IPS DF 4.7 (cell line): ENCODE data around the gene C1orf141.
"Not testable (repeated sequence)": the region's sequence is repeated elsewhere in the genome, so short reads cannot be mapped to it uniquely, and the experiment has no call there.

Experiments used
- DNase-seq: peaks from one replicate; pipeline ENCODE4 v3.0.0-alpha.2; 2013; ENCODE audit warnings: low spot score; ENCODE audit errors: extremely low read depth

The C1orf141 gene

GRCh38 chr1:67143966-67144365 is 9.2 kb upstream of the C1orf141 start:
- DNase-seq, result no peak

DNA sequence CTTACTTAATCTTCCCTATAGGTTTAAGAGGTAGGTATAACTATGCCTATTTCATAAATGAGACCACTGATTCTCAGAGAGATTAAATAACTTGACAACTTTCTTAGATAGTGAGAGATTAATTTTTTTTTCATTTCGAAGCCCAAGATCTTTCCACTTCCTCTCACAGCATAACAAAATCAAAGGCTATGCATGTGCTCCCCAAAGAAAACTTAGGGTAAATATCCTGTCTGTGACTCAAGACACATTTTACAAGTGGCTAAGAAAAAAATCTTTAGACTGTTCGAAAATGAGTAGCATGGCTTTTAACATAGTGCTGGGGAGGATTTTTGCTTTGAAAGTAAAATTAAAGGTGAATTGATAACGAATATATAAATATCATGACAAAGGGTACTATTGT is 8.2 kb upstream of the C1orf141 start:
- DNase-seq, result no peak

DNA sequence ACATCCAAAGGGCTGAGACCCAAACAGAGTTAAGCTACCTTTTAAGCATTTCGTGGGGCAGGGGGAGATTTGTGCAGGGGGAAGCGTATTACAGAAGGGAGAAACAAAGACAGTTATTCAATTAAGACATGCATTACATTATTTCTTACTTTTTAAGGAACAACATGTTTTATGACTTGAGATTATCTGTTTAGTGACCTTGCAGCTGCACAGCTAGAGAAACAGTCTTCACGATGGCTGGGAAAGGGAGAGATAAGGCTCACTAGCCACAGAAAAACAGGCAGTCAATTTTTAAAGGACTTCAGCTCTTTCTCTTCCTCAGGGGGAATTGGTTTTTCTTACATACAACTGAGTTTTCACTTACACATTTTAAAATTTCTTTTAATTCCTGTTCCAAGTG is 7.1 kb upstream of the C1orf141 start:
- not testable (repeated sequence) for DNase-seq

- no peak for DNase-seq
Measured at GRCh38 chr1:67140460-67140859, 5.7 kb upstream of the C1orf141 start.

DNA sequence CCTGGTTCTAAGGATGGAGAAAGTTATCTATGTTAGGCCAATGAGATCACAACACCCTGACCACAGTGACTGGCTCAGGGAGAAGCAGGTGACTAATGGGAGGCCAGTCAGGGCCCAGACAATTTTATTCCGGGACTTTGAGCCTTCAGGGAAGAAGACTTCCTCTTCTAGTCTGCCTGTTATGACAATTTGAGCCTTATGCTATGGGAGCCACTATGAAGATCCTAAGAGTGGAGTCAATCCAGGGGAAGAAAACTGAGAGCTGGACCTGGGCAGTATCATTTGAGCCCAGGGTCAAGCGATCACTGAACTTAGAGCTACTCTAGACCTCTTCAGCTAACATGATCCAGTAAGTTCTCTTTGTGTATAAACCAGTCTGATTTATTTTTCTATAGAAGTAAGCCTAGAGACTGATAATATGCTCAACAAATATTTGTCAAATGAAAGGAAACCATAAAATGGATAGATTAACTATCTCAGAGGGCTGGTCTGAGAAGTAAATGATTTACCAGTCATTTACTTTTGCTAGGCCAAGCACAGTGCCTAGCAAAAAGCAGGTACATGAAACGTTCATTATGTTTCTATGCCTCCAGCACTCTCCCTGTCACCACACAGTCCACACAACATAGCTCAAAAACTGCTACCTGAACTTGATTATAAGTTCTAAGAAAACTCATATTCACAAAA is 4.2 kb upstream of the C1orf141 start:
- no peak for DNase-seq

- no peak for DNase-seq
Measured at GRCh38 chr1:67137307-67137753, 2.6 kb upstream of the C1orf141 start.

DNA sequence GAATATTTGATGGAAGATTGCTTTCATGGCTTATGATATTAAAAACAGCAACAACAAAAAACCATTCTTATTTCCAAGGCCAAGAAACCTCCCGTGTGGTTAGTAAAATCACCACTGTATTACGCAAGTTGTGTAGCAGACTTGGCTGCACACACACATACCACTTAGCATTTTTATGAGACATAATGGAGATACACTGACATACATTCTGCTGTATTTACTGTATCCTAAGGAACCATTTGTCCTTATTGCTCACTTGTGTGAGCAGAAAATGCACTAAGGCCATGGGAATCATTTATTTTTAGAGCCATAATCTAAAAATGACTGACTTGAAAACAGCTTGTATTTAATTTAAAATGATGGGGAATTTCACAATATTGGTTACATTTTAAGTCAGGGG is 584 bp upstream of the C1orf141 start:
- no peak for DNase-seq

DNA sequence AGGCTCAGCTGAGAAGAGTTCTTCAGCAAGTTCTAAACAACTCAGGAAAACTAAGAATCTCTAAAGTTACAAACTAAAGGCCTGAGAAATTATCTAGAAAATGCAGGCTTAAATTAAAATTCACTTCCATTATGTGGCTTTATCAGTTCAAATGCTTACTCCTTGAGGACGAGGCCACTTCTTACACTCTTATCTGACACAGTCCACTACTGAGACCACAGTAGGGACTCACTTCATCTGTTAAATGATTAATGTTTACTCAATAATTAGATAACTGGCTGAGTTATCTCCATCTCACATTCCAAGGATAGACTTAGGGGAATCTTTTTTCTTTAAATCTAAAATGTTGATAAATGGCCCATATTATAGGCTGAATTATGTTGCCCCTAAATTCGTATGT is 1.6 kb downstream of the C1orf141 start:
- no peak for DNase-seq

DNA sequence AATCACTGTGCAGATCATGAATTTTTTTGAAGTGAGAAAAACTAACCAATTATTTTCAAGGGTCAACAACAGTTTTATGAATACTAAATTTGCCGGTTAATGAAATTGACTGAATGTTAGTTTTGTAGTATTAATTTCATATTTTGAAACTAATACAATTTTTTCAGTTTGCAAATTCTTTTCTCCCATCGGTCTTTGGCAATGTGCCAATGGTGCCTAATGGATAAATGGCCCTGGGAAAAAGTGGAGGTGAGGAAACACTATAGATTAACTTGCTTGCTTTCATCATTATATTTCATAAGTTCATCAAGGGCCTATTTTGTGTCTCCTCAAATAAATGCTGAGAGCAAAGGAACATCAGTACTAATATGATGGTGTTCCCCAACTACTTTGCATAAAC is 4.1 kb downstream of the C1orf141 start:
- no peak for DNase-seq

GRCh38 chr1:67126974-67127373 is 7.8 kb downstream of the C1orf141 start:
- no peak for DNase-seq

- no peak for DNase-seq
Measured at GRCh38 chr1:67126111-67126746, 8.5 kb downstream of the C1orf141 start.

GRCh38 chr1:67124455-67124854 is 10.3 kb downstream of the C1orf141 start:
- DNase-seq, result no peak

GRCh38 chr1:67120855-67121619 is 13.7 kb downstream of the C1orf141 start:
- DNase-seq, result no peak

DNA sequence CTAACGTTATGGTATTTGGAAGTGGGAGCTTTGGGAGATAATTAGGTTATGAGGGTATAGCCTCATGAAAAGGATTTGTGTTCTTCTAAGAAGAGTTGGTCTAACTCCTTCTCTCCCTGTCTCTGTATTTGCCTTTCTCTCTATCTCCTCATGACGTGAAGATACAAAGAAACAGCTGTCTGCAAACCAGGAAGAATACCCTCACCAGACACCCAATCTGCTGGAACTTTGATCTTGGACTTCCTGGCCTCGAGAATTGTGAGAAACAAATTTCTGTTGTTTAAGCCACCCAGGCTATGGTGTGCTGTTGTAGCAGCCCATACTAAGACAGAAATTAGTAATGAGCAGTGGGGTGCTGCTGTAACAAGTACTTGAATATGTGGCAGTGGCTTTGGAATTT is 16.1 kb downstream of the C1orf141 start:
- DNase-seq, result no peak

DNA sequence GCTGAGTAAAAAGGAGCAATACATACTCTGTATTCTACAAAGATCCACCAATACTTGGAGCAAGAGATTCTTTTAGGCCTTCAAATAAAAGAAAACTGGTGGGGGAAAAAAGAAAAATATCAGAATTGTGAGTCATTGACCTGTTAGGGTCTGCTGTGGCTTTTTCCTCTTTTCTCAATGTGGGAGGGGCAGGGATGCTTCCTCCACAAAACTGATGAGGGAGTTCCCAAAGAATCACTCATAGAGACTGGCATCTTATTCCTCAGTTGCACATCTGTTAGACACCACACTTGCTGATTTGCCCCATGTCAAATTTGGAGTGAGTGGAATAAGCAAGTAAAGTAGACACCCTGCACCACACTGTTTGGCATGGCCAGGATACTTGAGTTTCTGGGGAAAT is 16.6 kb downstream of the C1orf141 start:
- DNase-seq, result no peak

DNA sequence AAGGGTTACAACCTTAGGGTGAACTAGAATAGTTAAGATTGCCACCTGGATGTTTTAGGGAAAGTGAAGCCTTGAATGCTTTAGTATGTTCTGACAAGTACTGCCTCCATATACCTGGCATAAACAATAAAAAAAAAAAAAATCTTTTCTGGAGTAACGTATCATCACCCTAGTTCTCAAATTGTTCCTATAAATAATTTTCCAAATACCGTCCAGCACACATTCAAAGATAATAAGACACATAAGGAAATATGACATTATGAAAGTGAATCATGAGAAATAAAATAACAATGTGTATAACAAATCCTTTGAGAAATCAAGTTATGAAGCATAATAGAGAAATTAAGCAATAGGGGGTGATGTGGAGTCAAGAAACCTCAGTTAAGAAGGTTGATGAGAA is 20.6 kb downstream of the C1orf141 start:
- no peak for DNase-seq

DNA sequence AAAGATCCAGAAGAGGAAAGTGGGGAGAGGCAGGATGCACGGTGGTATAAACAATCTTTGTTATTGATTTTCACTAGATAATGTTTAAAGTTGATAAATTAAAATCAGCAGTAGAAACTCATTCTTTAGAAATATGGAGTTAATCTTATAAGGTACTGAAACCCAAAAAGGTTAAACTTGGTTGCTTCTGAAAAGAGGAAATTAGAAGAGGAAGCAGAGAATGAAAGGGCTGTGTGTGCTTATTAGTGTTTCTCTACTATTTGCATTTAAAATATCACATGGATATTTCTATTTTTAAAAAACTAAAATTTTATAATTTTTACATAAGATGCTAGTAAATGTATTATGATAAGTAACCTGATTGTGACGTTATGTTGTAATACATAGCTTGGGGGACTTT is 24.4 kb downstream of the C1orf141 start:
- no peak for DNase-seq

DNA sequence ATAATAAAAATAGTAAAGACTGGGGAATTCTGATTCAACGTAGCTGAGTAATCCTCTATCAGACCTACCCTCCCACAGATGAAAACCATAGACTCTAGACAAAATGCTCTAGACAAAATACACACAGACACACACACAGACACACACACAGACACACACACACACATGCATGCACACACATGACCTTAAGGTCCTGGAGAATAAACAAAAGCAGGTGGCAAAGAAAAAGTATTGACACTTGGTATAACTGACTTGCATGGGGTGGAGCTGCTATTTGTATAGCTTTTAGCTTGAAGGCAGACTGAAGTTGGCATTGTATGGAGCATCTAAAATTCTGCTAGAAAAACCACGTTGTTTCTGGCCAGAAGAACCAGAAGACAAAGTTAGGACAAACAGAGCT is 29.3 kb downstream of the C1orf141 start:
- DNase-seq, result no peak

DNA sequence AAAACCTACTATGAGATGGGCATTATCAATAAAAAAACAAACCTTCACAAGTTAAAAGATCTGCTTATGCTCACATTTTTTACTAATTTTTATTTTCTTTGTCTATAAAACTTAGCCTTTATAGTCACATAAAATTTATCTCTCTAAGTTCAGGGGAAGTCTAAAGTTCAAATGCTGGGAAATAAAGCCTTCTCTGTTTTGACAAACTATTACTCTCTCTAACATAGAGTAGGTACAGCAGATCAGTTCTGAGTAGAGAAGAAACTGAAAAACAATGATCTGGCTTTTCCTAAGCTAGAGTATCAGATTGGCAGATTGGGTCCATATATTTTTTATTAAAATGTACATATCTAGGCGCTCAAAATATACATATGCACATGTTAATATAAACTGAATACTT is 31.2 kb downstream of the C1orf141 start:
- no peak for DNase-seq

DNA sequence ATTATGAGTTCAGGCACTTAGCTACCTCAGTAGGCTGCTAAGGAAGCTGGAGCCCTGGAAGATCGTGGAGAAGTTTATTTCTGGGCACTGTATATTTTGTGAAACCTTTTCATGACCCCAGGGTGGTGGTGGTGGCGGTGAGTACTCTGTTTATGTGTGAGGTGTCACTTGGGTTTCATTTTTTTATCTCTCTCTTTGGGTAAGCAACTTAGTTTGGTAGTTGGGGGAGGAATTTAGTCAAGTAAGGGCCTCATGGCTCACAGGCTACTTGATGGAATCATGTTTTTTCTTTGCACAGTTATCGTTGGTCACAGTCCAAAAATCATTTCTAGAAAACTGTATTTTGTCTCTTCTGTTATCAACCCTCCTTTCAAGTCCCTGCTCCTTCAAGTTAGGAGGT is 33.9 kb downstream of the C1orf141 start:
- DNase-seq, result no peak

- peak; percentile 58 for DNase-seq
Measured at GRCh38 chr1:67097305-67097704, 37.5 kb downstream of the C1orf141 start.

DNA sequence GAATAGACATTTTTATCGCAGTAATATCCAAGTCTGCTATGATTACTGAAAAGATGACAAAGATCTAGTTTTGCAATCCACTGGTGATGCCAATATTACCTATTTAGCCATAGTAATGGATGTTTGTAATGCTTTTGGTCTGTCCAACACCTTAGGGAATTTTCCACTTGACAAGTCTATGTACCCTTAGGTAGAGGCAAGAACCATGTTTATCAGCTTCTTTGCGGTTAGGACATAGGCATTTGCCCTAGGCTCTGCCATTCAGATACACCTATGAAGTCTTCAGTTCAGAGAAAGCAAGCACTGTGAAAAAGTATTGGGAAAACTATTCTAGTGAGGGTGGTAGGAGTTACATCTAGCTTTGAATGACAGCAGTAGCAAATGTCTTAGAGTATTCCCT is 40.6 kb downstream of the C1orf141 start:
- no peak for DNase-seq
